ENCODE results near the gene PPTC7.

PPTC7 gene

GRCh38 chr12:110543965-110544364 is 39.2 kb downstream of the PPTC7 start:
- H3K36me3 ChIP-seq (ENCODE audit: control insufficient read depth, low read length) = peaks cover 77% of the 10 kb centered on the region
- no peaks in the 10 kb centered on the region for H3K9me2 ChIP-seq (replicated peaks; ENCODE audit: control insufficient read depth, low read length)
- no peaks in the 10 kb centered on the region for H3K9me3 ChIP-seq (ENCODE audit: control insufficient read depth, insufficient read depth, low read length)
- H3K27ac ChIP-seq (ENCODE audit: low read depth, low read length) = no peak overlapping the region
- H3K79me2 ChIP-seq (ENCODE audit: control insufficient read depth, low read length) = peaks cover 75% of the 10 kb centered on the region
- H3K4me1 ChIP-seq (ENCODE audit: control insufficient read depth, low read length) = no peaks in the 10 kb centered on the region
- H3K4me2 ChIP-seq (ENCODE audit: low read length) = no peak overlapping the region
- no peak for TF ChIP-seq EZH2phosphoT487 (IDR thresholded peaks at IDR 0.05; ENCODE audit: borderline replicate concordance, low read length)
- peaks cover 10% of the 10 kb centered on the region; the same call in 1 of the 2 replicates for H3F3A ChIP-seq (ENCODE audit: control insufficient read depth, insufficient read depth)
- H3K27me3 ChIP-seq (ENCODE audit: control insufficient read depth, low read length) = no peaks in the 10 kb centered on the region
- H4K20me1 ChIP-seq (ENCODE audit: control insufficient read depth, insufficient read depth, low read depth, low read length) = peaks cover 4% of the 10 kb centered on the region; the same call in 1 of the 2 replicates
- H3K4me3 ChIP-seq (ENCODE audit: low read length) = no peak overlapping the region

- Histone ChIP-seq H3K9me2 (replicated peaks; ENCODE audit: control insufficient read depth, low read length) (no peaks in the 10 kb centered on the region), H3K4me3 (ENCODE audit: low read length) (no peak overlapping the region), H3K79me2 (ENCODE audit: control insufficient read depth, low read length) (peaks cover 71% of the 10 kb centered on the region), H3K4me2 (ENCODE audit: low read length) (no peak overlapping the region), H3K36me3 (ENCODE audit: control insufficient read depth, low read length) (peaks cover 77% of the 10 kb centered on the region), H3K4me1 (ENCODE audit: control insufficient read depth, low read length) (no peaks in the 10 kb centered on the region), H3F3A (ENCODE audit: control insufficient read depth, insufficient read depth) (peaks cover 10% of the 10 kb centered on the region; the same call in 1 of the 2 replicates), H3K27me3 (ENCODE audit: control insufficient read depth, low read length) (no peaks in the 10 kb centered on the region), H4K20me1 (ENCODE audit: control insufficient read depth, insufficient read depth, low read depth, low read length) (peaks cover 4% of the 10 kb centered on the region; the same call in 1 of the 2 replicates), H3K9me3 (ENCODE audit: control insufficient read depth, insufficient read depth, low read length) (no peaks in the 10 kb centered on the region), H3K27ac (ENCODE audit: low read depth, low read length) (no peak overlapping the region)
- no peak for TF ChIP-seq CTCF (IDR thresholded peaks at IDR 0.05; ENCODE audit: low read depth, low read length, poor library complexity, severe bottlenecking)
- no peak for TF ChIP-seq EZH2phosphoT487 (IDR thresholded peaks at IDR 0.05; ENCODE audit: borderline replicate concordance, low read length)
These were observed 39.7 kb downstream of the PPTC7 start for GRCh38 chr12:110543252-110543959.

GRCh38 chr12:110540048-110540447 is 43.1 kb downstream of the PPTC7 start:
- no peaks in the 10 kb centered on the region for H3K9me2 ChIP-seq (replicated peaks; ENCODE audit: control insufficient read depth, low read length)
- H3K4me3 ChIP-seq (ENCODE audit: low read length) = no peak overlapping the region
- H3K27ac ChIP-seq (ENCODE audit: low read depth, low read length) = no peak overlapping the region
- H3K36me3 ChIP-seq (ENCODE audit: control insufficient read depth, low read length) = peaks cover 84% of the 10 kb centered on the region
- TF ChIP-seq EZH2phosphoT487 (IDR thresholded peaks at IDR 0.05; ENCODE audit: borderline replicate concordance, low read length) = no peak
- TF ChIP-seq CTCF (IDR thresholded peaks at IDR 0.05; ENCODE audit: low read depth, low read length, poor library complexity, severe bottlenecking) = no peak
- H3K4me1 ChIP-seq (ENCODE audit: control insufficient read depth, low read length) = no peaks in the 10 kb centered on the region
- H3K27me3 ChIP-seq (ENCODE audit: control insufficient read depth, low read length) = no peaks in the 10 kb centered on the region
- peaks cover 48% of the 10 kb centered on the region for H3K79me2 ChIP-seq (ENCODE audit: control insufficient read depth, low read length)
- no peak overlapping the region for H3K4me2 ChIP-seq (ENCODE audit: low read length)
- H3F3A ChIP-seq (ENCODE audit: control insufficient read depth, insufficient read depth) = peaks cover 10% of the 10 kb centered on the region; the same call in 1 of the 2 replicates
- no peaks in the 10 kb centered on the region for H3K9me3 ChIP-seq (ENCODE audit: control insufficient read depth, insufficient read depth, low read length)
- H4K20me1 ChIP-seq (ENCODE audit: control insufficient read depth, insufficient read depth, low read depth, low read length) = no peaks in the 10 kb centered on the region

- no peak overlapping the region for H3K4me3 ChIP-seq (ENCODE audit: low read length)
- H3K27me3 ChIP-seq (ENCODE audit: control insufficient read depth, low read length) = no peaks in the 10 kb centered on the region
- H3F3A ChIP-seq (ENCODE audit: control insufficient read depth, insufficient read depth) = peaks cover 10% of the 10 kb centered on the region; the same call in 1 of the 2 replicates
- no peak overlapping the region for H3K27ac ChIP-seq (ENCODE audit: low read depth, low read length)
- H3K4me2 ChIP-seq (ENCODE audit: low read length) = no peak overlapping the region
- TF ChIP-seq EZH2phosphoT487 (IDR thresholded peaks at IDR 0.05; ENCODE audit: borderline replicate concordance, low read length) (no peak), CTCF (IDR thresholded peaks at IDR 0.05; ENCODE audit: low read depth, low read length, poor library complexity, severe bottlenecking) (no peak)
- peaks cover 83% of the 10 kb centered on the region for H3K36me3 ChIP-seq (ENCODE audit: control insufficient read depth, low read length)
- H3K9me3 ChIP-seq (ENCODE audit: control insufficient read depth, insufficient read depth, low read length) = no peaks in the 10 kb centered on the region
- peaks cover 8% of the 10 kb centered on the region for H3K4me1 ChIP-seq (ENCODE audit: control insufficient read depth, low read length)
- peaks cover 47% of the 10 kb centered on the region for H3K79me2 ChIP-seq (ENCODE audit: control insufficient read depth, low read length)
- no peaks in the 10 kb centered on the region for H4K20me1 ChIP-seq (ENCODE audit: control insufficient read depth, insufficient read depth, low read depth, low read length)
- no peaks in the 10 kb centered on the region for H3K9me2 ChIP-seq (replicated peaks; ENCODE audit: control insufficient read depth, low read length)
These were observed 44.1 kb downstream of the PPTC7 start for GRCh38 chr12:110538869-110539622.

All from DOHH2 (cell line).